Mucosa of descending colon (tissue), 3 donors: ENCODE data around the gene SUN1. TPM values are rescaled to one million over a fixed set of nuclear protein-coding genes. Genes with fewer than 3 reads are reported as not detected.

Experiments
- ATAC-seq: fragments of 200-7000 bp; cut with Tn5 transposase; one replicate; pipeline ENCODE4 v1.9.1; 2020; ENCODE audit warnings: mild to moderate bottlenecking, moderate library complexity
- DNase-seq, 3 donors: peaks; one replicate each; pipeline ENCODE4 v3.0.0-alpha.2; 2020
- H3K36me3 ChIP-seq: fragments of 200-600 bp; one replicate; pipeline ENCODE4 v1.8.0; 2021; ENCODE audit warnings: low read depth, mild to moderate bottlenecking
- H3K4me1 ChIP-seq: fragments of 200-600 bp; one replicate; pipeline ENCODE4 v1.8.0; 2021; ENCODE audit warnings: low read depth, mild to moderate bottlenecking
- H3K4me3 ChIP-seq: fragments of 200-600 bp; one replicate; pipeline ENCODE4 v1.8.0; 2021; ENCODE audit warnings: mild to moderate bottlenecking
- H3K9me3 ChIP-seq: fragments of 200-600 bp; one replicate; pipeline ENCODE4 v1.8.0; 2021; ENCODE audit warnings: mild to moderate bottlenecking
- intact Hi-C, 2 donors: fragments of 100-400 bp; cut with DNase I in 1 of 2; cut with micrococcal nuclease in 1 of 2; formaldehyde crosslinking; loops; one replicate each; pipeline versions ENCODE4 v1.11.0 to v1.11.1; 2022; cut with DNase I, micrococcal nuclease
- total RNA-seq, 3 donors: library from RNA; stranded (reverse); fragmentation: NEBNext Ultra II Directional in 2 of 3; extraction: Animal tissue kit (Norgen Biotek cat#: 25700) in 2 of 3; gene quantifications; one replicate each; pipeline versions ENCODE4 v1.2.1 to v1.2.4, GENCODE V29; 2021 to 2023
- TF ChIP-seq, protein P1 (sequence below): fragments of 200-600 bp; IDR thresholded peaks from one replicate; pipeline ENCODE4 v1.8.0; 2022; ENCODE audit warnings: antibody characterized with exemption, mild to moderate bottlenecking
- donor health status: DM: no; HTN: no; CAD: no; lungs with moderate emphysema.
- donor health status: DM: no; HTN: no; CAD: no.
- donor health status: DM: no; HTN: yes; CAD: no.

Gene SUN1
- total RNA-seq, 3 donors from 2014 or later, result 151 to 179 (median 164) TPM

DNA sequence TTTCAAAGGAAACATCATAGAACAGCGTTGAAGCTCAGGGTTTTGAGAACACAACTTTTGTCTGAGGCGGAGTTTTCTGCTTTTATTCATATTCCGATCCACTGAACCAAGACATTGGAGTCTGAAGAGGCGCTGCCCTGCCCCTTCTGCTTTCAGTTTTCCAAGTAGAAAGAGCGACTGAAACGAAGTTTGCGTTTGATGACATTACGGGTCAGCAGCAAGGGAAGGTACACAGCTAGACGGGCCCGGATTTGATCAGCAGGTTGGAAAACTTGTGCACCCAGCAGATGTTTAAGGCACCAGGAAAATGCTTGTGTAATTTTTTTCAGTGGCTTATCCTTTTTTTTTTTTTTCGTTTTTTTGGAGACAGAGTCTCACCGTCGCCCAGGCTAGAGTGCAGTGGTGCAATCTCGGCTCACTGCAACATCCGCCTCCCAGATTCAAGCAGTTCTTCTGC is 720 bp downstream of the SUN1 start:
- H3K4me3 ChIP-seq, result no peak overlapping the region
- no peaks in the 10 kb centered on the region for H3K36me3 ChIP-seq
- DNase-seq, result no peak
- intact Hi-C loops, result no loop called here
- TF ChIP-seq, protein P1, sequence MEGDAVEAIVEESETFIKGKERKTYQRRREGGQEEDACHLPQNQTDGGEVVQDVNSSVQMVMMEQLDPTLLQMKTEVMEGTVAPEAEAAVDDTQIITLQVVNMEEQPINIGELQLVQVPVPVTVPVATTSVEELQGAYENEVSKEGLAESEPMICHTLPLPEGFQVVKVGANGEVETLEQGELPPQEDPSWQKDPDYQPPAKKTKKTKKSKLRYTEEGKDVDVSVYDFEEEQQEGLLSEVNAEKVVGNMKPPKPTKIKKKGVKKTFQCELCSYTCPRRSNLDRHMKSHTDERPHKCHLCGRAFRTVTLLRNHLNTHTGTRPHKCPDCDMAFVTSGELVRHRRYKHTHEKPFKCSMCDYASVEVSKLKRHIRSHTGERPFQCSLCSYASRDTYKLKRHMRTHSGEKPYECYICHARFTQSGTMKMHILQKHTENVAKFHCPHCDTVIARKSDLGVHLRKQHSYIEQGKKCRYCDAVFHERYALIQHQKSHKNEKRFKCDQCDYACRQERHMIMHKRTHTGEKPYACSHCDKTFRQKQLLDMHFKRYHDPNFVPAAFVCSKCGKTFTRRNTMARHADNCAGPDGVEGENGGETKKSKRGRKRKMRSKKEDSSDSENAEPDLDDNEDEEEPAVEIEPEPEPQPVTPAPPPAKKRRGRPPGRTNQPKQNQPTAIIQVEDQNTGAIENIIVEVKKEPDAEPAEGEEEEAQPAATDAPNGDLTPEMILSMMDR, result no peak
- no peak for ATAC-seq
- peaks cover 34% of the 10 kb centered on the region for H3K4me1 ChIP-seq
- no peaks in the 10 kb centered on the region for H3K9me3 ChIP-seq

DNA sequence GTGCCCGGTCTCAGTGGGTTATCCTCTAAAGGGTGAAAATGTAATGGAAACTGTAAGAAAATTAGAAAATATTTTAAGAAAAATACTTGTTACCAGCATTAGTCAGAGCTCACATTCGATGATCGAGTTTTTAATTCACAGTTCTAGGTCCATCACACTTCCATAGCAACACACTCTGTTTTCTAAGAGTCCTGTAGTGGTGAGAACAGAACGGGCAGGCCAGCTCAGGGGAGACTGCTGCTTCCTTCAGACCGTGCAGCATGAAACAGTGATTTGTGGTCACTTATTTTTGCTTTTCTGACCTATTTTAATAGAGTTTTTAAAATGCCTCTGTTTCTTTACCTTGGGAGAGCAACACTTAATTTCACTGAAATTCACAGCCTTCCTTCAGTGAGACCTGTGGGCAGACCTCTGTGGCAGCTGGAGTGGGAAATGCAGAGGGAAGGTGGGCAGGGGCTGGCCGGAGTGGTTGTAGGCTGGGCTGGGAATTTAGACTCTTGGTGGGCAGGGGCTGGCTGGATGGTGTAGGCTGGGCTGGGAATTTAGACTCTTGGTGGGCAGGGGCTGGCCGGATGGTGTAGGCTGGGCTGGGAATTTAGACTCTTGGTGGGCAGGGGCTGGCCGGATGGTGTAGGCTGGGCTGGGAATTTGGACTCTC is 1.5 kb downstream of the SUN1 start:
- Histone ChIP-seq H3K4me3 (no peak overlapping the region), H3K9me3 (no peaks in the 10 kb centered on the region), H3K36me3 (no peaks in the 10 kb centered on the region), H3K4me1 (peaks cover 34% of the 10 kb centered on the region)
- no peak for ATAC-seq
- intact Hi-C loops, result no loop called here
- DNase-seq, result peak in 1 of 3 donors; percentile 9
- TF ChIP-seq, protein P1, result no peak

DNA sequence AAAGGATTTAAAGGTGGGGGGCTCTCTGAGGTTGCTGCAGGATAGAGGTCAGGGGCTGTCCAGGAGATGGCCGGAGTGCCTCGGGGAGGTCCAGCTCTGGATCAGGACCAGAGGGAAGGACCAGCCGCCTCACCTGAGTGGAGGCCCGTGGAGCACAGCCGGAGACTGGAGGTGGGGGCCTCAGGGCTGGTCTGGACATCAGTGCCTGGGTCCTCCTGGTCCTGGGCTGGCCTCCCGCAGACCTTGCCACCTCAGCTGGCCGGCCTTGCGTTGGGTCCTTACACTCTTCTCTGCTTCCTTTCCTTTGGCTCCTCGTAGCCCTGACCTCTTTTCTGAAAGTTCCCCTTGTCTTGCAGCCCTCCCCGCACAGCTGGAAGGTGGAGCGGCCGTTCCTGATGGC is 2.0 kb downstream of the SUN1 start:
- ATAC-seq (no peak), DNase-seq (peak in 1 of 3 donors; percentile 11)
- Histone ChIP-seq H3K4me3 (no peak overlapping the region), H3K4me1 (peaks cover 34% of the 10 kb centered on the region), H3K36me3 (no peaks in the 10 kb centered on the region), H3K9me3 (no peaks in the 10 kb centered on the region)
- intact Hi-C loops, result no loop called here
- TF ChIP-seq, protein P1, result no peak

DNA sequence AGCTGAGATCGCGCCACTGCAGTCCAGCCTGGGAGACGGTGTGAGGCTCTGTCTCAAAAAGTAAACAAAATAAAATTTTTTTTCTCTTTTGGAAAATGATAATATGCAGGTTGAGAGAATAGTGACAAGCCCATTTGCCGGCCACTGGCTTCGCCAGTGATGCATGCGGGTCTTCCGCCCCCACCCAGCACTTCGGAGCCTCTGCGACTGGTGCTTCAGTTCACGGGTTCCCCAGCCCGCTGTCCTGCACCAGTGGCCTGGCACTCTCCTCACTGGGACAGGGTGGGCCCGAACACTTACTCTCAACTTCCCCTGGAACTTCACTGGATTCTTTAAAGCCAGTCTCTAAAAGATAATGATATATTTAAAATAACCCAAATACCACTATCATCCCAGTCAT is 2.7 kb downstream of the SUN1 start:
- DNase-seq (peak in 1 of 3 donors; percentile 5), ATAC-seq (no peak)
- H3K9me3 ChIP-seq, result no peaks in the 10 kb centered on the region
- H3K36me3 ChIP-seq, result no peaks in the 10 kb centered on the region
- H3K4me3 ChIP-seq, result no peak overlapping the region
- intact Hi-C loops, result no loop called here
- H3K4me1 ChIP-seq, result peaks cover 34% of the 10 kb centered on the region
- TF ChIP-seq, protein P1, result no peak

DNA sequence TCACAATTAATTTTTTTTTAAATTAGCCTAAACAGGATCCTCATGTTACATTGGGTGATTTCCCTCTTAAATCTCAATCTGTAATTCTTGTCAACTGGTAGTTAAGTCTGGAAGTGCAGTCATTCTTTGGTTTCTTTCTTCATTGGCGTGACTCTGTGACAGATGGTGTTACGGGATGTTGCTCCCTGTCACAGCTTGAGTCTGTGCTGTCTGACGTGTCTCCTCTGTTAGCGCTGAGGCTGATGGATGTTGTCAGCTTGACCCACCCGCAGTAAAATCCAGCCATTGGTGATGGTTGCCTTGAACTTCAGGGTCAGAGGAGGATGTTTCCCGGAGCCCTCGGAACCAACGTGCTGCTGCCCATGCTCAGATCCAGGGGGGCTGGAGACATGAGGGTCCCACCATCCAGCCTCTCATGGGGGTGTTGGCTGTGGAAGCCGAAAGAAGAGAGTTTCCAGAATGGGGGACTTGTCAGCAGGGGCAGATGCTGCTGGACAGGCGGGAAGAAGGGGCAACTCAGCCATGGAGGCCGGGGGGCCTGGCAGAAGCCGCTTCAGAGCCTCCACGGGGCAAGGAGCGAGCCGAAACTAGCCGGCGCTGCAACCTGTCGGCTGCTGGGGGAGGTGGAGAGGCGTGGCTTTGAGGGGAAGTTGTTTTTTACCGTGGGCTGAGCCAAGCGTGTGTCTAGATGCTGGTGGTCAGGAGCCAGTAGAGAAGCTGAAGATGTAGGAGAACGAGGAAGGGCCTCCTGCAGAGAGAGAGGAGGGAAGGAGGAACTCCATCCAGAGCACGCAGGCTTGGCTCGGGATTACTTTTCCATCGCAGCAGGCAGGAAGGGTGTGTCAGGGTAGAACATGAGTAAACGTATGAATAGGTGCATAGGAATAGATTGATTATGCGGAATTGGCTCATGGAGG is 3.5 kb downstream of the SUN1 start:
- Histone ChIP-seq H3K9me3 (no peaks in the 10 kb centered on the region), H3K4me1 (peaks cover 29% of the 10 kb centered on the region), H3K4me3 (no peak overlapping the region), H3K36me3 (no peaks in the 10 kb centered on the region)
- TF ChIP-seq, protein P1, result no peak
- ATAC-seq (peak; percentile 79), DNase-seq (peak in 2 of 3 donors; percentile 40 to 41)
- intact Hi-C loops, result no loop called here
